ENCODE measurements around the gene SCNN1G. TPM values are rescaled to one million over a fixed set of nuclear protein-coding genes. Genes with fewer than 3 reads are reported as not detected.
A peak's percentile ranks its signal among the peaks of the same experiment; 100 is the strongest.

The SCNN1G gene
- 10 to 100 TPM in 3 of 5 donors, 1 to 10 TPM in 2; 3.2 to 20.4 (median 11.3) TPM for total RNA-seq
- polyA plus RNA-seq = 1 to 10 TPM; 3.0 to 8.4 (median 3.9) TPM
- long read RNA-seq, donor 1 = 0 reads
- long read RNA-seq, donor 2 = 0 reads
- long read RNA-seq, donor 3, partial matches to known transcripts = 0 of 1 reads
- long read RNA-seq, donor 3, other reads (novel, unspliced or antisense) = 0 of 1 reads
- long read RNA-seq, donor 4 = 0 reads
- long read RNA-seq, donor 5 = 0 reads
- long read RNA-seq, donor 6, partial matches to known transcripts = 0 of 2 reads
- long read RNA-seq, donor 6, other reads (novel, unspliced or antisense) = 0 of 2 reads
- long read RNA-seq, donor 7 = 0 reads
- long read RNA-seq, donor 8, partial matches to known transcripts = 0 of 1 reads
- long read RNA-seq, donor 8, other reads (novel, unspliced or antisense) = 0 of 1 reads
- long read RNA-seq, donor 9 = 0 reads
- long read RNA-seq, donor 10 = 0 reads

DNA sequence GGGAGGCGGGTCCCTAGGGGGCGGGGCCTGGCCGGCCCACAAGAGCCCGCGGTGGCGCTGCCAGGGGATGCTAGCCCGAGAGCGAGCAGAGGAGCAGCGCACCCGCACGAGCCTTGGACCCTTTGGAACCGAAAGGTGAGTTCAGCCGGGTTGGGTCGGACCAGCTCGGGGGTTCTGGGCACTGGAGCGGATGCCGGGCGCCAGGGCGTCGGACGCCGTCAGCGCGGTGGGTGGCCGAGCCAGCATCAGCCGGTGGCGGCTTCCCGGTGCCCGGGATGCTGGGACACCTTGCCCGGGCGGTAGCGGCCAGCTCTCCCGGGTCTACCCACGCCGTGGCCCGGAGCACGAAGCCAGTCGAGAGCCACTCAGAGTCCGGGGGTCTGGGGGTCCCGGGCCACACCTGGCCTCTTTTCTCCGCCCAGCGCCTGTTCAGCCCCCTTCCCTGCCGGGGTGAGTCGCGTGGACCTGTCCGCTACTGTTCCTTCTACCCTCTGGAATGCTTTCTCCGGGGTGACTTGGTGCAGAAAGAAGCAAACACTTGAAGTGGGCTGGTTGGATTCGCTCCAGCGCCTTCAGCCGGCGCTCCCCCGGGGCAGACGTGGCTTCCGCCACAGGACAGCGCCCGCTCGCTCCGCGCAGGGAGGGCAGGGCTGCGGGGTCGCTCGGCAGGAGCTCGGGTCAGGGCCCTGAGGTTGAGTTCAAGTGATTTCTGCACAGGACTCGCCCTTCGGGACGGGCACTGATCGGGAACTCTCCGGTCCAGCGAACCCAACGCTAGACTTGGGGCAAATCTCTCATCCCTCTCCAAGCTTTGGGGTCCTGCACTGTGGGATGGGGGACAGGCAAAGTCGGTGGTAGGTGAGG lies at the start of gene SCNN1G:
Gene SCNN1G, plus strand, starts transcription at position 67 of the 864 bp plus-strand sequence. CDS start 3,527 bp downstream, outside the sequence.
- Histone ChIP-seq H3K9me3 (no peaks in the 10 kb centered on the region), H3K4me3 (peak within 1 kb of the TSS; percentile 49 to 75 (median 50)), H3K4me1 (peaks cover 13 to 34% (median 28%) of the 10 kb centered on the region in 4 donors), H3K36me3 (no peaks in the 10 kb centered on the region), H3K27me3 (peaks cover 0 to 84% (median 15%) of the 10 kb centered on the region in 3 donors), H3K27ac (peak within 1 kb of the TSS; percentile 2 to 67 (median 29))
- TF ChIP-seq POLR2AphosphoS5 (IDR thresholded peaks at IDR 0.05) = peak in 1 of 3 donors; percentile 47
- no peak for TF ChIP-seq EP300 (IDR thresholded peaks at IDR 0.05)
- TF ChIP-seq CTCF (IDR thresholded peaks at IDR 0.05) = peak in 1 of 7 experiments; percentile 39
- DNase-seq = peak; percentile 31 to 40
- intact Hi-C loops (cut with DNase I; ENCODE audit: low total_unique reads) = loop anchor here (5.0 kb wide), 1 partner anchor 249 kb away; no protein-coding TSS in a partner anchor
- 1 to 3% (median 1%) methylated on average over 36 to 71 of the region's 71 CpGs for WGBS, 5 donors

GRCh38 chr16:23132775-23133463 lies 49.6 kb upstream of the SCNN1G start:
- WGBS, 5 donors = 53 to 74% (median 56%) methylated on average over 11 of the region's 11 CpGs
- peak in 1 of 2 donors; percentile 51 for DNase-seq
- H3K27ac ChIP-seq = peak overlapping the region in 4 of 5 donors; percentile 55 to 79 (median 72)
- H3K4me3 ChIP-seq = peak overlapping the region in 2 of 4 donors; percentile 9 to 10
- peaks cover 0 to 36% (median 16%) of the 10 kb centered on the region in 4 donors for H3K4me1 ChIP-seq
- peaks cover 0 to 8% (median 3%) of the 10 kb centered on the region in 4 donors for H3K9me3 ChIP-seq
- intact Hi-C loops (cut with DNase I; ENCODE audit: low total_unique reads) = no loop called here
- no peak for TF ChIP-seq CTCF (IDR thresholded peaks at IDR 0.05)
- no peak for TF ChIP-seq POLR2AphosphoS5 (IDR thresholded peaks at IDR 0.05)
- TF ChIP-seq POLR2A (IDR thresholded peaks at IDR 0.05) = no peak
- TF ChIP-seq EP300 (IDR thresholded peaks at IDR 0.05) = no peak
- no peaks in the 10 kb centered on the region for H3K27me3 ChIP-seq
- H3K36me3 ChIP-seq = no peaks in the 10 kb centered on the region

- peaks cover 0 to 36% (median 16%) of the 10 kb centered on the region in 4 donors for H3K4me1 ChIP-seq
- WGBS, 5 donors = 30 to 42% (median 36%) methylated on average over 3 of the region's 3 CpGs
- intact Hi-C loops (cut with DNase I; ENCODE audit: low total_unique reads) = no loop called here
- TF ChIP-seq CTCF (IDR thresholded peaks at IDR 0.05) (no peak), POLR2AphosphoS5 (IDR thresholded peaks at IDR 0.05) (no peak), POLR2A (IDR thresholded peaks at IDR 0.05) (no peak), EP300 (IDR thresholded peaks at IDR 0.05) (no peak)
- H3K27me3 ChIP-seq = no peaks in the 10 kb centered on the region
- H3K36me3 ChIP-seq = no peaks in the 10 kb centered on the region
- peak overlapping the region in 1 of 5 donors; percentile 79 for H3K27ac ChIP-seq
- H3K9me3 ChIP-seq = peaks cover 0 to 10% (median 4%) of the 10 kb centered on the region in 4 donors
- no peak overlapping the region for H3K4me3 ChIP-seq
- peak in 1 of 2 donors; percentile 49 for DNase-seq
Measured at GRCh38 chr16:23134274-23134673, 48.3 kb upstream of the SCNN1G start.
